Endothelial cell of umbilical vein (primary cell): ENCODE results near the gene TMEM225B.

Experiments used
- CTCF ChIP-seq, 2 donors: IDR thresholded peaks; 1 replicate in 1 of 2; 2 replicates in 1 of 2; pipeline ENCODE4 v1.5.1; 2011; ENCODE audit warnings: low read length in 2 of 2, mild to moderate bottlenecking in 2 of 2, moderate library complexity in 2 of 2, control low read depth in 1 of 2, inconsistent platforms in 1 of 2, low read depth in 1 of 2; ENCODE audit not compliant: insufficient read depth in 1 of 2; ENCODE audit errors: extremely low read depth in 1 of 2
- EZH2 ChIP-seq: IDR thresholded peaks from 2 replicates; pipeline ENCODE4 v1.6.1; 2012; ENCODE audit warnings: borderline replicate concordance, low read depth, mild to moderate bottlenecking, moderate library complexity, low read length, inconsistent platforms; ENCODE audit not compliant: severe bottlenecking
- GATA2 ChIP-seq: IDR thresholded peaks from 2 replicates; pipeline ENCODE4 v1.7.0; 2011; ENCODE audit warnings: low read depth, mild to moderate bottlenecking, moderate library complexity, mixed read lengths, low read length; ENCODE audit not compliant: insufficient read length, insufficient read depth
- MYC ChIP-seq: IDR thresholded peaks from one replicate; pipeline ENCODE4 v1.6.1; 2011; ENCODE audit warnings: mild to moderate bottlenecking, low read depth, low read length
- POLR2A ChIP-seq: IDR thresholded peaks from 2 replicates; pipeline ENCODE4 v1.6.1; 2012; ENCODE audit warnings: low read depth, mild to moderate bottlenecking, control low read depth, low read length
- TF ChIP-seq, protein P1 (sequence below): IDR thresholded peaks from 2 replicates; pipeline ENCODE4 v1.6.1; 2011; ENCODE audit not compliant: insufficient read depth, insufficient read length

DNA sequence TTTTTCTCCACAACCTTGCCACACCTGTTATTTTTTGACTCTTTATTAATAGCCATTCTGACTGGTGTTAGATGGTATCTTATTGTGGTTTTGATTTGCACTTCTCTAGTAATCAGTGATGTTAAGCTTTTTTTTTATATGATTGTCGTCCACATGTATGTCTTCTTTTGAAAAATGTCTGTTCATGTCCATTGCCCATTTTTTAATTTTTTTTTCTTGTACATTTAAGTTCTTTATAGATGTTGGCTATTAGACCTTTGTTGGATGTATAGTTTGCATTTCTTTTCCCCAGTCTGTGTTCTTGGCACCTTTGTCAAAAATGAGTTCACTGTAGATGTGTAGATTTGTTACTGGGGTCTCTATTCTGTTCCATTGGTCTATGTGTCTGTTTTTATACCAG is 47.5 kb downstream of the TMEM225B start:
- TF ChIP-seq EZH2 (no peak), POLR2A (no peak), CTCF (IDR thresholded peaks at IDR 0.05; ENCODE audit: extremely low read depth in 1 of 2, insufficient read depth in 1 of 2, low read depth in 1 of 2, low read length in 2 of 2) (no peak), MYC (no peak), GATA2 (no peak)
- TF ChIP-seq, protein P1, sequence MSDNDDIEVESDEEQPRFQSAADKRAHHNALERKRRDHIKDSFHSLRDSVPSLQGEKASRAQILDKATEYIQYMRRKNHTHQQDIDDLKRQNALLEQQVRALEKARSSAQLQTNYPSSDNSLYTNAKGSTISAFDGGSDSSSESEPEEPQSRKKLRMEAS: no peak
